ENCODE data around the gene TMEM170A. TPM values are rescaled to one million over a fixed set of nuclear protein-coding genes. Genes with fewer than 3 reads are reported as not detected.
A peak's percentile ranks its signal among the peaks of the same experiment; 100 is the strongest.

Gene TMEM170A
- total RNA-seq, 2 donors from 2014 or later: 22.6 to 30.8 TPM

DNA sequence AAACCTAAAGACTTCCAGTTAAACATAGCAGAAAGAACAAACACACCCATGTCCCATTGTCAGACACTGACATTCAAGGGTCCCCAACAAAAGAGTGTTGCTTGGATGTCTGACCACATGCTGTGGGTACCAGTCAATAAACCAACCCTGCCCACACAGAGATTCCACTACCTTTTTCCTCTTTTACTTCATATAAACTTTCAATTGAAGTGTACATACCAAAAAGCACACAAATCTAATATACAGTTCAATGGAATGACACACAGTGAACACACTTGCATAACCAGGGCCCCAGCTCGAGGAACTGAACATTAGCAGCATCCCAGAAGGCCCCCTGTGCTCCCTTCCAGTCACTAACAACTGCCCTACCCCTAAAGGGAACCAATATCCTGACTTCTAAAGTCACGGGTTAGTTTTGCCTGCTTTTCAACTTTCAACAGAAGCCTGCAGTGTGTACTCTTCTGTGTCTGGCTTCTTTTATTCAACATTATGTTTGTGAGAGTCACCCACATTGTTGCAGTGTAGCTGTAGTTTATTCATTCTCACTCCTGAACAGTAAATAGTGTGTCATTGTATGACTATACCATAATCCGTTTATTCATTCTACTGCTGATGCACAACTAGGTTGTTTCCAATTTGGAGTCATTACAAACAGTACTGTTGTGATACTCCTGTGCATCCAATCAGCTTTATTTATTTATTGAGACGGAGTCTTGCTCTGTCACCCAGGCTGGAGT is 49.2 kb downstream of the TMEM170A start:
- Mint-ChIP-seq H3K36me3 (ENCODE audit: low read depth) (peaks cover 58% of the 10 kb centered on the region), H3K9me3 (no peaks in the 10 kb centered on the region), H3K27ac (peak overlapping the region; percentile 51), H3K27me3 (no peaks in the 10 kb centered on the region), H3K4me3 (no peak overlapping the region), H3K4me1 (peaks cover 22% of the 10 kb centered on the region)
- ATAC-seq (replicated peaks): peak; percentile 92

DNA sequence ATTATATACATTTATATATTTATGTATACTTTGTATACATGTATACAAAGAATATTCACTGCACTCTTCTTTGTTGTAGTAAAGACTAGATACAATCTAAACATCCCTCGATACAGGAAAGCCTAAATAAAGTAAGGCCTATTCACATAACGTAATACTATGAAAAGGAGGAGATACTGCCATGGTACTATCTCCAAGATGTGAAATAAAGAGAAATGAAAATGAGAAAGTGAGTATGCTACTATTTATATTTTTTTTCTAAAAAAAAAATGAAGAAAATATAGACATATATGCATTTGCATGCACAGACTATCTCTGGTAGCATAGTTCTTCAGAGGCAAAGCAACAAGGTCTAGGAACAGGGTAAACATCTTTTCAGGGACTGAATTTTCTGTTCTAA is 50.5 kb downstream of the TMEM170A start:
- ATAC-seq (replicated peaks): no peak
- Mint-ChIP-seq H3K4me1 (peaks cover 19% of the 10 kb centered on the region), H3K9me3 (no peaks in the 10 kb centered on the region), H3K36me3 (ENCODE audit: low read depth) (peaks cover 72% of the 10 kb centered on the region), H3K27me3 (no peaks in the 10 kb centered on the region), H3K4me3 (no peak overlapping the region), H3K27ac (no peak overlapping the region)

GRCh38 chr16:75406943-75407342 is 57.5 kb downstream of the TMEM170A start:
- Mint-ChIP-seq H3K4me3 (no peak overlapping the region), H3K4me1 (peaks cover 5% of the 10 kb centered on the region), H3K27ac (no peak overlapping the region), H3K9me3 (no peaks in the 10 kb centered on the region), H3K36me3 (ENCODE audit: low read depth) (peaks cover 75% of the 10 kb centered on the region), H3K27me3 (no peaks in the 10 kb centered on the region)
- ATAC-seq (replicated peaks): no peak

DNA sequence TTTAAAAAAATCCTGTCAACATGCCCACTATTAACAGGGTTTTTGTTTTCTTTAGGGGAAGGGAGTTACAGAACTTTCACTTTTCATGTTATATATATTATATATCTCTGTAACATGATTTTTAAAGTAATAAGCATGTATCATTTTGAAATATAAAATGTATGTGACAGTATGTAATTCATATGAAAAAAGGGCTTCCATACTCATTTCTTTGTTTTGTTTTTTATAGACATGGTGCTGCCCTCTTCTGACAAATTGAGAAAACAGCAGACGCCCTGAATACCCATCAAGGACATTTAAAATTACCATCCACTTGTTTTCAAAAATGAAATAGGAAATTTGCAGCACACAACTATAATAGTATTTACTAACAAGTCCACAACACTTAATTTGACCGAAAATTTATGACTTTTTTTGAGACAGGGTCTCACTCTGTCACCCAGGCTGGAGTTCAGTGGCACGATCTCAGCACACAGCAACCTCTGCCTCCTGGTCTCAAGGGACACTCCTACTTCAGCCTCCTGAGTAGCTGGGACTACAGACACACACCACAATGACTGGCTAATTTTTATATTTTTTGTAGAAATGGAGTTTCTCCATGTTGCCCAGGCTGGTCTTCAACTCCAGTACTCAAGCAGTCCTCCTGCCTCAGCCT is 61.5 kb downstream of the TMEM170A start:
- no peak overlapping the region for H3K27ac Mint-ChIP-seq

DNA sequence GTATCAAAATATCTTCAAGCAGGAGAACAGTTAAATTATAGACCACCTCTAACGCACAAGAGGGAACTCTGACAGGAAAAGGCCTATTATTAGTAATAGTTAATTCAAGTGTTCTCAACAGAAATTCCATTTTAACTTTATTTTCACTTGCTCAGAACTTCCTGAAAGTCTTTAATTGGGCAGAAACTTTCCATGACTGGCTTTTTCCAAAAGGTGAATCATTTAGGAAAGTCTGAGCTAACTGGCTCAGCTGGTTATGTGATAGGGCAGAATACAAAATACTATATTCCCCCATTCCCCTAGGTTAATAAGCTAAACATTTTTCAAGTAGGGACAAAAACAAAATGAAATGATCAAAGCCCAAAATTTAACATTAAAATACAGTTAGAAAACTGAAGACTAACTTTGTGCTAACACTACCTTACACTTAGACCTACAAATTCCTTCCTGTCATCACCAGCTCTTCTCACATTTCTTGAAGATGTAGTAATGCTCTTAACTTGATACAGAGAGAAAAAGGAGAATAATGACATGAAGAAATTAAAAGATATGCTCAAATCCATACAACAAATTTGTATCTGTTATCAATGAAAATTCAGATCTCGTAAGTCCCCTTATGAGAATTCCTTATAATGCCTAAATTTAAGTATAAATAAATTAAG is 62.2 kb downstream of the TMEM170A start:
- Mint-ChIP-seq H3K27ac (peak overlapping the region; percentile 71), H3K36me3 (ENCODE audit: low read depth) (peaks cover 46% of the 10 kb centered on the region), H3K4me3 (peak overlapping the region; percentile 32), H3K4me1 (peaks cover 14% of the 10 kb centered on the region), H3K27me3 (no peaks in the 10 kb centered on the region), H3K9me3 (no peaks in the 10 kb centered on the region)
- peak; percentile 56 for ATAC-seq (replicated peaks)

More for the DNA sequence above, 61.5 kb downstream of the TMEM170A start:
- H3K4me1 Mint-ChIP-seq: peaks cover 14% of the 10 kb centered on the region
- ATAC-seq (replicated peaks): peak; percentile 50
- H3K4me3 Mint-ChIP-seq: no peak overlapping the region
- no peaks in the 10 kb centered on the region for H3K27me3 Mint-ChIP-seq
- H3K36me3 Mint-ChIP-seq (ENCODE audit: low read depth): peaks cover 49% of the 10 kb centered on the region
- no peaks in the 10 kb centered on the region for H3K9me3 Mint-ChIP-seq

DNA sequence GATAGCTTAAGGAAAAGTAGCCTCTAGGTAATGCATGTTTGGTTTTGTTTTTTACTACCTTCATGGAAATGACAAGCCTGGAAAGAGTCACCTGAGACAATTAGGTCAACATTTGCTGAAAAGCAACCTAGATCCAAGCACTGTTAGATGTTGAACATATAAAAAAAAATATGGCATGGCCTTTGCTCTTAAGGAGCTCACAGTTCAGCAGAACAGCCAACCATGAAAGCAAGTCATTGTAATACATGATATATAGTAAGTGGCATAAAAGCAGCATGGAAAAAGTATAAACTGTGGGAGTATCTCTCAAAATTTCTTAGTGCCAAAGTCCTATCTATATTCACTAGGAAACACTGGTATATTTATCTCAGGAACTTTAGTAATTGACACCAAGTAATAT is 62.8 kb downstream of the TMEM170A start:
- Mint-ChIP-seq H3K9me3 (no peaks in the 10 kb centered on the region), H3K4me1 (peaks cover 14% of the 10 kb centered on the region), H3K4me3 (peak overlapping the region; percentile 32), H3K27ac (peak overlapping the region; percentile 71), H3K27me3 (no peaks in the 10 kb centered on the region), H3K36me3 (ENCODE audit: low read depth) (peaks cover 40% of the 10 kb centered on the region)
- no peak for ATAC-seq (replicated peaks)

DNA sequence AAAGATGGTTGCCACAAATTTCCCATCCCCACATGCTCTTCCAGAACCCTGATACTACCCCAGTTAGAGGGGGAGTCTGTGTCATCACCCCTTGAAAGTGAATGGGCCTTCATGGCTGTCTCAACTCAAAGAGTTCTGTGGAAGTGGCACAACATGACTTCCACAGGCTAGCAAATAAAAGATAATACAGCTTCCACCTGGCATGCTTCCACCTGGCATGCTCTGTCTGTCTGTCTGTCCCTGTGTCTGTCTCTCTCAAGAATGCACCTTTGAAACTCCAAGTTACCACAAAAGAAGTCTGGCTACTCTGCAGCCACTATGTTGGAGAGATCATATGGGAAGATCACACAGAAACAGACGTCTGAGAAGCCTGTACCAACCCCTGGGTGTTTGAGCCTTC is 66.2 kb downstream of the TMEM170A start:
- Mint-ChIP-seq H3K9me3 (no peaks in the 10 kb centered on the region), H3K36me3 (ENCODE audit: low read depth) (peaks cover 47% of the 10 kb centered on the region), H3K27ac (no peak overlapping the region), H3K4me1 (peaks cover 14% of the 10 kb centered on the region), H3K27me3 (no peaks in the 10 kb centered on the region), H3K4me3 (no peak overlapping the region)
- no peak for ATAC-seq (replicated peaks)

- Mint-ChIP-seq H3K9me3 (no peaks in the 10 kb centered on the region), H3K4me1 (peaks cover 9% of the 10 kb centered on the region), H3K27ac (no peak overlapping the region), H3K36me3 (ENCODE audit: low read depth) (peaks cover 68% of the 10 kb centered on the region), H3K4me3 (no peak overlapping the region), H3K27me3 (no peaks in the 10 kb centered on the region)
- no peak for ATAC-seq (replicated peaks)
Observed at GRCh38 chr16:75394941-75395340, 69.5 kb downstream of the TMEM170A start.

Other genes with a start within 250 kb of the TMEM170A start
- gene CTRB1, start 245.7 kb downstream of the TMEM170A start, total RNA-seq: not detected
- gene BCAR1, start 213.1 kb downstream of the TMEM170A start, total RNA-seq: under 1 TPM in 1 of 2 donors, not detected in 1; 0.58 TPM
- gene CFDP1, start 31.2 kb downstream of the TMEM170A start, total RNA-seq: 10 to 100 TPM; 35.1 to 52.3 TPM
- gene CHST6, start 30.8 kb upstream of the TMEM170A start, total RNA-seq: not detected
- gene CHST5, start 71.4 kb upstream of the TMEM170A start, total RNA-seq: not detected
- 1 to 10 TPM; 2.1 to 3.2 TPM for gene TMEM231, start 91.6 kb upstream of the TMEM170A start, total RNA-seq
- gene GABARAPL2, start 101.7 kb upstream of the TMEM170A start, total RNA-seq: 10 to 100 TPM; 67.3 to 69.4 TPM
- gene ADAT1, start 158.6 kb upstream of the TMEM170A start, total RNA-seq: 10 to 100 TPM; 25.6 to 48.9 TPM
- 100 to 1,000 TPM; 153 to 269 TPM for gene KARS1, start 183.0 kb upstream of the TMEM170A start, total RNA-seq
- 10 to 100 TPM; 56.7 to 67.1 TPM for gene TERF2IP, start 183.1 kb upstream of the TMEM170A start, total RNA-seq
- gene CPHXL2, start 212.3 kb upstream of the TMEM170A start, total RNA-seq: not detected
- not detected for gene DUXB, start 236.8 kb upstream of the TMEM170A start, total RNA-seq

Data from activated T-helper 17 cell treated with anti-CD3 and anti-CD28 coated beads, Interleukin-2, amount 50 U/mL, for 72 hours (primary cell).